ENCODE measurements around the gene PCGF2.

The PCGF2 gene

GRCh38 chr17:38751808-38752307 lies 3.7 kb upstream of the PCGF2 start (continued):
- TF ChIP-seq, protein P1, sequence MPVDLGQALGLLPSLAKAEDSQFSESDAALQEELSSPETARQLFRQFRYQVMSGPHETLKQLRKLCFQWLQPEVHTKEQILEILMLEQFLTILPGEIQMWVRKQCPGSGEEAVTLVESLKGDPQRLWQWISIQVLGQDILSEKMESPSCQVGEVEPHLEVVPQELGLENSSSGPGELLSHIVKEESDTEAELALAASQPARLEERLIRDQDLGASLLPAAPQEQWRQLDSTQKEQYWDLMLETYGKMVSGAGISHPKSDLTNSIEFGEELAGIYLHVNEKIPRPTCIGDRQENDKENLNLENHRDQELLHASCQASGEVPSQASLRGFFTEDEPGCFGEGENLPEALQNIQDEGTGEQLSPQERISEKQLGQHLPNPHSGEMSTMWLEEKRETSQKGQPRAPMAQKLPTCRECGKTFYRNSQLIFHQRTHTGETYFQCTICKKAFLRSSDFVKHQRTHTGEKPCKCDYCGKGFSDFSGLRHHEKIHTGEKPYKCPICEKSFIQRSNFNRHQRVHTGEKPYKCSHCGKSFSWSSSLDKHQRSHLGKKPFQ (tag by site-specific recombination; IDR thresholded peaks at IDR 0.05) = peak; percentile 12; the same call in 1 of the 2 replicates
- TF ChIP-seq ZNF580 (tag by site-specific recombination; IDR thresholded peaks at IDR 0.05) (peak; percentile 78), ZNF169 (tag by site-specific recombination; IDR thresholded peaks at IDR 0.05) (no peak), BCL11B (tag by site-specific recombination; IDR thresholded peaks at IDR 0.05; ENCODE audit: low read depth) (no peak), ZBTB17 (tag by site-specific recombination; IDR thresholded peaks at IDR 0.05) (peak; percentile 74; the same call in 1 of the 2 replicates), ZNF248 (tag by site-specific recombination; IDR thresholded peaks at IDR 0.05) (no peak), KLF16 (tag by site-specific recombination; IDR thresholded peaks at IDR 0.05) (peak; percentile 81; the same call in 1 of the 2 replicates), ZNF529 (tag by site-specific recombination; IDR thresholded peaks at IDR 0.05; ENCODE audit: insufficient replicate concordance) (no peak), KLF9 (tag by site-specific recombination; IDR thresholded peaks at IDR 0.05; ENCODE audit: low read depth) (0 out of 2 replicates have a peak, but pooled peaks have one; percentile 4), ZNF660 (tag by site-specific recombination; IDR thresholded peaks at IDR 0.05) (peak; percentile 91), ZBTB20 (tag by site-specific recombination; IDR thresholded peaks at IDR 0.05) (peak; percentile 45), ZNF473 (tag by site-specific recombination; IDR thresholded peaks at IDR 0.05) (no peak), YY2 (tag by site-specific recombination; IDR thresholded peaks at IDR 0.05) (peak; percentile 88), IKZF3 (tag by site-specific recombination; IDR thresholded peaks at IDR 0.05) (peak; percentile 97), ZNF148 (tag by site-specific recombination; IDR thresholded peaks at IDR 0.05; ENCODE audit: borderline replicate concordance) (peak; percentile 30; the same call in 1 of the 2 replicates), ZBTB8A (tag by site-specific recombination; IDR thresholded peaks at IDR 0.05) (peak; percentile 90), SCRT2 (tag by site-specific recombination; IDR thresholded peaks at IDR 0.05) (no peak), ZNF266 (tag by site-specific recombination; IDR thresholded peaks at IDR 0.05; ENCODE audit: low read depth) (no peak), ZBTB1 (tag by site-specific recombination; IDR thresholded peaks at IDR 0.05) (no peak), ZNF223 (tag by site-specific recombination; IDR thresholded peaks at IDR 0.05) (no peak; the same call in 1 of the 2 replicates), ZNF157 (tag by site-specific recombination; IDR thresholded peaks at IDR 0.05) (no peak), ZBTB49 (tag by site-specific recombination; IDR thresholded peaks at IDR 0.05; ENCODE audit: low read depth) (no peak), SP3 (tag by site-specific recombination; IDR thresholded peaks at IDR 0.05) (peak; percentile 45)
- TF ChIP-seq, protein P2, sequence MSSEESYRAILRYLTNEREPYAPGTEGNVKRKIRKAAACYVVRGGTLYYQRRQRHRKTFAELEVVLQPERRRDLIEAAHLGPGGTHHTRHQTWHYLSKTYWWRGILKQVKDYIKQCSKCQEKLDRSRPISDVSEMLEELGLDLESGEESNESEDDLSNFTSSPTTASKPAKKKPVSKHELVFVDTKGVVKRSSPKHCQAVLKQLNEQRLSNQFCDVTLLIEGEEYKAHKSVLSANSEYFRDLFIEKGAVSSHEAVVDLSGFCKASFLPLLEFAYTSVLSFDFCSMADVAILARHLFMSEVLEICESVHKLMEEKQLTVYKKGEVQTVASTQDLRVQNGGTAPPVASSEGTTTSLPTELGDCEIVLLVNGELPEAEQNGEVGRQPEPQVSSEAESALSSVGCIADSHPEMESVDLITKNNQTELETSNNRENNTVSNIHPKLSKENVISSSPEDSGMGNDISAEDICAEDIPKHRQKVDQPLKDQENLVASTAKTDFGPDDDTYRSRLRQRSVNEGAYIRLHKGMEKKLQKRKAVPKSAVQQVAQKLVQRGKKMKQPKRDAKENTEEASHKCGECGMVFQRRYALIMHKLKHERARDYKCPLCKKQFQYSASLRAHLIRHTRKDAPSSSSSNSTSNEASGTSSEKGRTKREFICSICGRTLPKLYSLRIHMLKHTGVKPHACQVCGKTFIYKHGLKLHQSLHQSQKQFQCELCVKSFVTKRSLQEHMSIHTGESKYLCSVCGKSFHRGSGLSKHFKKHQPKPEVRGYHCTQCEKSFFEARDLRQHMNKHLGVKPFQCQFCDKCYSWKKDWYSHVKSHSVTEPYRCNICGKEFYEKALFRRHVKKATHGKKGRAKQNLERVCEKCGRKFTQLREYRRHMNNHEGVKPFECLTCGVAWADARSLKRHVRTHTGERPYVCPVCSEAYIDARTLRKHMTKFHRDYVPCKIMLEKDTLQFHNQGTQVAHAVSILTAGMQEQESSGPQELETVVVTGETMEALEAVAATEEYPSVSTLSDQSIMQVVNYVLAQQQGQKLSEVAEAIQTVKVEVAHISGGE (tag by site-specific recombination; conservative IDR thresholded peaks at IDR 0.05; ENCODE audit: low read depth) = no peak
- TF ChIP-seq, protein P3, sequence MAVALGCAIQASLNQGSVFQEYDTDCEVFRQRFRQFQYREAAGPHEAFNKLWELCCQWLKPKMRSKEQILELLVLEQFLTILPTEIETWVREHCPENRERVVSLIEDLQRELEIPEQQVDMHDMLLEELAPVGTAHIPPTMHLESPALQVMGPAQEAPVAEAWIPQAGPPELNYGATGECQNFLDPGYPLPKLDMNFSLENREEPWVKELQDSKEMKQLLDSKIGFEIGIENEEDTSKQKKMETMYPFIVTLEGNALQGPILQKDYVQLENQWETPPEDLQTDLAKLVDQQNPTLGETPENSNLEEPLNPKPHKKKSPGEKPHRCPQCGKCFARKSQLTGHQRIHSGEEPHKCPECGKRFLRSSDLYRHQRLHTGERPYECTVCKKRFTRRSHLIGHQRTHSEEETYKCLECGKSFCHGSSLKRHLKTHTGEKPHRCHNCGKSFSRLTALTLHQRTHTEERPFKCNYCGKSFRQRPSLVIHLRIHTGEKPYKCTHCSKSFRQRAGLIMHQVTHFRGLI (tag by site-specific recombination; IDR thresholded peaks at IDR 0.05) = no peak
- TF ChIP-seq, protein P4, sequence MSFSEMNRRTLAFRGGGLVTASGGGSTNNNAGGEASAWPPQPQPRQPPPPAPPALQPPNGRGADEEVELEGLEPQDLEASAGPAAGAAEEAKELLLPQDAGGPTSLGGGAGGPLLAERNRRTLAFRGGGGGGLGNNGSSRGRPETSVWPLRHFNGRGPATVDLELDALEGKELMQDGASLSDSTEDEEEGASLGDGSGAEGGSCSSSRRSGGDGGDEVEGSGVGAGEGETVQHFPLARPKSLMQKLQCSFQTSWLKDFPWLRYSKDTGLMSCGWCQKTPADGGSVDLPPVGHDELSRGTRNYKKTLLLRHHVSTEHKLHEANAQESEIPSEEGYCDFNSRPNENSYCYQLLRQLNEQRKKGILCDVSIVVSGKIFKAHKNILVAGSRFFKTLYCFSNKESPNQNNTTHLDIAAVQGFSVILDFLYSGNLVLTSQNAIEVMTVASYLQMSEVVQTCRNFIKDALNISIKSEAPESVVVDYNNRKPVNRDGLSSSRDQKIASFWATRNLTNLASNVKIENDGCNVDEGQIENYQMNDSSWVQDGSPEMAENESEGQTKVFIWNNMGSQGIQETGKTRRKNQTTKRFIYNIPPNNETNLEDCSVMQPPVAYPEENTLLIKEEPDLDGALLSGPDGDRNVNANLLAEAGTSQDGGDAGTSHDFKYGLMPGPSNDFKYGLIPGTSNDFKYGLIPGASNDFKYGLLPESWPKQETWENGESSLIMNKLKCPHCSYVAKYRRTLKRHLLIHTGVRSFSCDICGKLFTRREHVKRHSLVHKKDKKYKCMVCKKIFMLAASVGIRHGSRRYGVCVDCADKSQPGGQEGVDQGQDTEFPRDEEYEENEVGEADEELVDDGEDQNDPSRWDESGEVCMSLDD (tag by site-specific recombination; IDR thresholded peaks at IDR 0.05) = peak; percentile 83
